AG04450 (cell line): ENCODE measurements around the gene BEAN1. TPM values are rescaled to one million over a fixed set of nuclear protein-coding genes. Genes with fewer than 3 reads are reported as not detected.

Source experiments
- CTCF ChIA-PET: fragments of 300-600, 350-600 bp; formaldehyde crosslinking; extraction: SDS; loops from one replicate; lab custom pipeline; 2022; ENCODE audit warnings: antibody characterized with exemption, inconsistent platforms; lab: Charles Lee
- POLR2A ChIA-PET: fragments of 350-600 bp; formaldehyde crosslinking; extraction: SDS; loops from one replicate; lab custom pipeline; 2021; ENCODE audit warnings: antibody characterized with exemption, inconsistent platforms; lab: Yijun Ruan, JAX
- DNase-seq: peaks from one replicate; pipeline ENCODE4 v3.0.0-alpha.2; 2011; ENCODE audit warnings: low read depth, low spot score
- H3K27ac ChIP-seq: one replicate; pipeline ENCODE4 v1.5.1; 2012; ENCODE audit warnings: low read depth, low read length, control low read depth
- H3K27me3 ChIP-seq: one replicate; pipeline ENCODE4 v1.6.0; 2012; ENCODE audit warnings: low read length; ENCODE audit not compliant: control insufficient read depth, insufficient read depth
- H3K4me3 ChIP-seq: 2 replicates; pipeline ENCODE4 v1.5.1; 2011; ENCODE audit warnings: mild to moderate bottlenecking, low read depth, low read length, control low read depth
- H3K9me3 ChIP-seq: 2 replicates; pipeline ENCODE4 v1.5.1; 2012; ENCODE audit warnings: low read length; ENCODE audit not compliant: control insufficient read depth, insufficient read depth
- CTCF ChIP-seq: IDR thresholded peaks from 2 replicates; pipeline ENCODE4 v1.5.1; 2011; ENCODE audit warnings: low read depth, low read length, control low read depth, inconsistent platforms
- polyA plus RNA-seq: library from polyadenylated mRNA; depleted of rRNA; stranded (reverse); fragments of >200 nt; gene quantifications from 2 replicates; pipeline ENCODE4 v1.2.3, GENCODE V29; 2011

BEAN1 gene
- polyA plus RNA-seq, 1 experiment: not detected

- TF ChIP-seq CTCF: no peak
- no peak for DNase-seq
- ChIA-PET POLR2A (no interaction called here), CTCF (no interaction called here)
- Histone ChIP-seq H3K9me3 (no peaks in the 10 kb centered on the region), H3K4me3 (no peak overlapping the region), H3K27me3 (peaks cover 50% of the 10 kb centered on the region), H3K27ac (no peak overlapping the region)
These were observed 14.7 kb downstream of the BEAN1 start for GRCh38 chr16:66441586-66442375.

- Histone ChIP-seq H3K27me3 (peaks cover 49% of the 10 kb centered on the region), H3K4me3 (no peak overlapping the region), H3K27ac (no peak overlapping the region), H3K9me3 (no peaks in the 10 kb centered on the region)
- DNase-seq: no peak
- TF ChIP-seq CTCF: no peak
- ChIA-PET POLR2A (no interaction called here), CTCF (no interaction called here)
These were observed 15.6 kb downstream of the BEAN1 start for GRCh38 chr16:66442502-66443268.

- ChIA-PET POLR2A (no interaction called here), CTCF (interaction anchor here (0.6 kb wide), 1 partner anchor 304 kb away, joined by 3 read pairs; no protein-coding TSS in a partner anchor)
- H3K27me3 ChIP-seq: peaks cover 50% of the 10 kb centered on the region
- no peak overlapping the region for H3K4me3 ChIP-seq
- no peak for DNase-seq
- no peak overlapping the region for H3K27ac ChIP-seq
- TF ChIP-seq CTCF: no peak
- no peaks in the 10 kb centered on the region for H3K9me3 ChIP-seq
These were observed 16.2 kb downstream of the BEAN1 start for GRCh38 chr16:66443269-66443652.

GRCh38 chr16:66444049-66444481 lies 17.0 kb downstream of the BEAN1 start:
- H3K9me3 ChIP-seq: no peaks in the 10 kb centered on the region
- CTCF ChIA-PET: no interaction called here
- H3K4me3 ChIP-seq: no peak overlapping the region
- no peak overlapping the region for H3K27ac ChIP-seq
- no peak for DNase-seq
- peaks cover 50% of the 10 kb centered on the region for H3K27me3 ChIP-seq
- TF ChIP-seq CTCF: 0 out of 2 replicates have a peak, but pooled peaks have one; percentile 9
- POLR2A ChIA-PET: no interaction called here

GRCh38 chr16:66446737-66447136 lies 19.6 kb downstream of the BEAN1 start:
- H3K27me3 ChIP-seq: peaks cover 36% of the 10 kb centered on the region
- CTCF ChIA-PET: no interaction called here

More at GRCh38 chr16:66446737-66447136, 19.6 kb downstream of the BEAN1 start:
- no peak overlapping the region for H3K27ac ChIP-seq
- H3K9me3 ChIP-seq: no peaks in the 10 kb centered on the region
- POLR2A ChIA-PET: no interaction called here
- no peak for TF ChIP-seq CTCF
- no peak for DNase-seq
- no peak overlapping the region for H3K4me3 ChIP-seq
